ENCODE measurements around the gene HOXA4.

Gene HOXA4

GRCh38 chr7:27173511-27173955 is 43.0 kb upstream of the HOXA4 start:
- peak overlapping the region; percentile 85 for H2AFZ ChIP-seq (ENCODE audit: low read length)
- peaks cover 75 to 99% (median 94%) of the 10 kb centered on the region in 3 experiments for H3K27me3 ChIP-seq (ENCODE audit: control insufficient read depth in 3 of 3, insufficient read depth in 3 of 3, low read depth in 1 of 3, low read length in 3 of 3)
- no peak overlapping the region for H2BK12ac ChIP-seq (ENCODE audit: low read length)
- H3K4me1 ChIP-seq (ENCODE audit: control insufficient read depth in 2 of 2, insufficient read depth in 1 of 2, low read depth in 1 of 2, low read length in 2 of 2): no peaks in the 10 kb centered on the region
- H3K9ac ChIP-seq (ENCODE audit: low read depth, low read length, poor library complexity): no peak overlapping the region
- no peak overlapping the region for H3K18ac ChIP-seq (ENCODE audit: low read length)
- no peak overlapping the region for H3K27ac ChIP-seq (replicated peaks; ENCODE audit: low read length)
- peak overlapping the region; percentile 39 for H2BK5ac ChIP-seq (ENCODE audit: low read length)
- H3K4me3 ChIP-seq (ENCODE audit: low read length in 2 of 2): no peak overlapping the region
- no peak overlapping the region for H2BK15ac ChIP-seq (ENCODE audit: low read length)
- no peak overlapping the region for H4K91ac ChIP-seq (ENCODE audit: low read depth, low read length, poor library complexity)
- H2AK5ac ChIP-seq (ENCODE audit: low read depth, low read length): no peak overlapping the region
- H3K79me1 ChIP-seq (ENCODE audit: low read depth, low read length): no peaks in the 10 kb centered on the region
- no peak overlapping the region for H2BK120ac ChIP-seq (ENCODE audit: low read depth, low read length)
- H4K8ac ChIP-seq (ENCODE audit: low read depth, low read length): no peak overlapping the region
- no peak for DNase-seq (ENCODE audit: low spot score)
- H3K23ac ChIP-seq (ENCODE audit: low read depth, low read length, poor library complexity): peak overlapping the region; percentile 80
- no peaks in the 10 kb centered on the region for H3K36me3 ChIP-seq (replicated peaks in 1 of 2; ENCODE audit: control insufficient read depth in 2 of 2, insufficient read depth in 2 of 2, low read length in 2 of 2)
- H3K4ac ChIP-seq (ENCODE audit: low read length): no peak overlapping the region
- peaks cover 0 to 16% of the 10 kb centered on the region in 2 donors for H3K9me3 ChIP-seq (replicated peaks in 1 of 2; ENCODE audit: control insufficient read depth in 2 of 2, insufficient read depth in 1 of 2, low read depth in 1 of 2, low read length in 2 of 2)
- H3K4me2 ChIP-seq (ENCODE audit: insufficient read depth, low read length, poor library complexity, severe bottlenecking): no peak overlapping the region
- H3K14ac ChIP-seq (ENCODE audit: low read length): no peak overlapping the region
- WGBS, 2 donors (ENCODE audit: extremely low coverage in 2 of 2, insufficient read length in 2 of 2, insufficient replicate concordance in 1 of 2): no CpG with 5 or more reads among the region's 59 CpGs

GRCh38 chr7:27172823-27173510 is 42.4 kb upstream of the HOXA4 start:
- Histone ChIP-seq H3K18ac (ENCODE audit: low read length) (no peak overlapping the region), H2BK120ac (ENCODE audit: low read depth, low read length) (no peak overlapping the region), H3K9ac (ENCODE audit: low read depth, low read length, poor library complexity) (no peak overlapping the region), H3K36me3 (replicated peaks in 1 of 2; ENCODE audit: control insufficient read depth in 2 of 2, insufficient read depth in 2 of 2, low read length in 2 of 2) (no peaks in the 10 kb centered on the region), H4K8ac (ENCODE audit: low read depth, low read length) (no peak overlapping the region), H3K4me1 (ENCODE audit: control insufficient read depth in 2 of 2, insufficient read depth in 1 of 2, low read depth in 1 of 2, low read length in 2 of 2) (no peaks in the 10 kb centered on the region), H3K27me3 (ENCODE audit: control insufficient read depth in 3 of 3, insufficient read depth in 3 of 3, low read depth in 1 of 3, low read length in 3 of 3) (peaks cover 80 to 99% (median 94%) of the 10 kb centered on the region in 3 experiments), H2BK5ac (ENCODE audit: low read length) (no peak overlapping the region), H3K9me3 (replicated peaks in 1 of 2; ENCODE audit: control insufficient read depth in 2 of 2, insufficient read depth in 1 of 2, low read depth in 1 of 2, low read length in 2 of 2) (peaks cover 0 to 16% of the 10 kb centered on the region in 2 donors), H3K4me3 (ENCODE audit: low read length in 2 of 2) (no peak overlapping the region), H2BK12ac (ENCODE audit: low read length) (no peak overlapping the region), H2AFZ (ENCODE audit: low read length) (peak overlapping the region; percentile 85), H3K79me1 (ENCODE audit: low read depth, low read length) (no peaks in the 10 kb centered on the region), H3K4ac (ENCODE audit: low read length) (no peak overlapping the region), H3K4me2 (ENCODE audit: insufficient read depth, low read length, poor library complexity, severe bottlenecking) (peak overlapping the region; percentile 11), H2BK15ac (ENCODE audit: low read length) (no peak overlapping the region), H2AK5ac (ENCODE audit: low read depth, low read length) (no peak overlapping the region), H4K91ac (ENCODE audit: low read depth, low read length, poor library complexity) (no peak overlapping the region), H3K27ac (replicated peaks; ENCODE audit: low read length) (no peak overlapping the region), H3K14ac (ENCODE audit: low read length) (no peak overlapping the region), H3K23ac (ENCODE audit: low read depth, low read length, poor library complexity) (peak overlapping the region; percentile 70)
- no CpG with 5 or more reads among the region's 58 CpGs for whole genome bisulfite sequencing, 2 donors (ENCODE audit: extremely low coverage in 2 of 2, insufficient read length in 2 of 2, insufficient replicate concordance in 1 of 2)
- no peak for DNase-seq (ENCODE audit: low spot score)

DNA sequence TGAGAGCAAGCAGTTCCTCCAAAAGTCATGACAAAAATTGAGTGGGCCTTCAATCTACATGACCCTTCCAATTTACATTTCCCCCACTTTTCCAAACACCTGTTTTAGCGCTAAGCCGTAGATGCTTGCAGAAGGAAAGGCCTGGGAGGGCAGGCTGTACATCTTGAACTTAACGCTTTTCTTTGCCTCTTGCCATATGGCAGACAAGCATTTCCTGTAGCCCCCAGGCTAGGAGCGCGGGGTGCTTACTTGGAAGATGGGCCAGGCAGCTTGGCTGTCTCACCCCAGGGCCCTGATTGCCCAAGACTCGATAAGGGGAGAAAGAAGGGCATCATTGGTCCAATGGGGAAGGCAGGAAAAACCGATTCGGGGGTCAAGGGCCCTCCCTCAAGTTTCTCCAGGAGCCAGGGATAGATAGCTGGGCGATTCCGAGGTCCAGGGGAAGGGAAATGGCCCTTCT is 41.8 kb upstream of the HOXA4 start:
- Histone ChIP-seq H3K4ac (ENCODE audit: low read length) (no peak overlapping the region), H2AK5ac (ENCODE audit: low read depth, low read length) (no peak overlapping the region), H2BK12ac (ENCODE audit: low read length) (no peak overlapping the region), H2BK15ac (ENCODE audit: low read length) (no peak overlapping the region), H3K4me3 (ENCODE audit: low read length in 2 of 2) (no peak overlapping the region), H2AFZ (ENCODE audit: low read length) (no peak overlapping the region), H3K23ac (ENCODE audit: low read depth, low read length, poor library complexity) (no peak overlapping the region), H2BK5ac (ENCODE audit: low read length) (no peak overlapping the region), H2BK120ac (ENCODE audit: low read depth, low read length) (no peak overlapping the region), H3K27ac (replicated peaks; ENCODE audit: low read length) (no peak overlapping the region), H4K91ac (ENCODE audit: low read depth, low read length, poor library complexity) (no peak overlapping the region), H3K14ac (ENCODE audit: low read length) (no peak overlapping the region), H3K27me3 (ENCODE audit: control insufficient read depth in 3 of 3, insufficient read depth in 3 of 3, low read depth in 1 of 3, low read length in 3 of 3) (peaks cover 81 to 99% (median 94%) of the 10 kb centered on the region in 3 experiments), H3K18ac (ENCODE audit: low read length) (no peak overlapping the region), H3K36me3 (replicated peaks in 1 of 2; ENCODE audit: control insufficient read depth in 2 of 2, insufficient read depth in 2 of 2, low read length in 2 of 2) (no peaks in the 10 kb centered on the region), H3K4me2 (ENCODE audit: insufficient read depth, low read length, poor library complexity, severe bottlenecking) (no peak overlapping the region), H3K4me1 (ENCODE audit: control insufficient read depth in 2 of 2, insufficient read depth in 1 of 2, low read depth in 1 of 2, low read length in 2 of 2) (no peaks in the 10 kb centered on the region), H4K8ac (ENCODE audit: low read depth, low read length) (no peak overlapping the region), H3K9me3 (replicated peaks in 1 of 2; ENCODE audit: control insufficient read depth in 2 of 2, insufficient read depth in 1 of 2, low read depth in 1 of 2, low read length in 2 of 2) (peaks cover 0 to 16% of the 10 kb centered on the region in 2 donors), H3K9ac (ENCODE audit: low read depth, low read length, poor library complexity) (no peak overlapping the region), H3K79me1 (ENCODE audit: low read depth, low read length) (no peaks in the 10 kb centered on the region)
- no peak for DNase-seq (ENCODE audit: low spot score)
- WGBS, 2 donors (ENCODE audit: extremely low coverage in 2 of 2, insufficient read length in 2 of 2, insufficient replicate concordance in 1 of 2): no CpG with 5 or more reads among the region's 10 CpGs

GRCh38 chr7:27171637-27172314 is 41.2 kb upstream of the HOXA4 start:
- no peak overlapping the region for H3K14ac ChIP-seq (ENCODE audit: low read length)
- H3K4me3 ChIP-seq (ENCODE audit: low read length in 2 of 2): no peak overlapping the region
- no peak overlapping the region for H2BK5ac ChIP-seq (ENCODE audit: low read length)
- H2BK120ac ChIP-seq (ENCODE audit: low read depth, low read length): no peak overlapping the region
- no peak overlapping the region for H4K91ac ChIP-seq (ENCODE audit: low read depth, low read length, poor library complexity)
- H3K4me2 ChIP-seq (ENCODE audit: insufficient read depth, low read length, poor library complexity, severe bottlenecking): no peak overlapping the region
- H3K23ac ChIP-seq (ENCODE audit: low read depth, low read length, poor library complexity): no peak overlapping the region
- no peak overlapping the region for H2AK5ac ChIP-seq (ENCODE audit: low read depth, low read length)
- H3K9ac ChIP-seq (ENCODE audit: low read depth, low read length, poor library complexity): no peak overlapping the region
- H2AFZ ChIP-seq (ENCODE audit: low read length): no peak overlapping the region
- H3K18ac ChIP-seq (ENCODE audit: low read length): no peak overlapping the region
- H3K4me1 ChIP-seq (ENCODE audit: control insufficient read depth in 2 of 2, insufficient read depth in 1 of 2, low read depth in 1 of 2, low read length in 2 of 2): no peaks in the 10 kb centered on the region
- peaks cover 0 to 16% of the 10 kb centered on the region in 2 donors for H3K9me3 ChIP-seq (replicated peaks in 1 of 2; ENCODE audit: control insufficient read depth in 2 of 2, insufficient read depth in 1 of 2, low read depth in 1 of 2, low read length in 2 of 2)
- no peak overlapping the region for H4K8ac ChIP-seq (ENCODE audit: low read depth, low read length)
- WGBS, 2 donors (ENCODE audit: extremely low coverage in 2 of 2, insufficient read length in 2 of 2, insufficient replicate concordance in 1 of 2): no CpG with 5 or more reads among the region's 30 CpGs
- H2BK15ac ChIP-seq (ENCODE audit: low read length): no peak overlapping the region
- no peak overlapping the region for H3K27ac ChIP-seq (replicated peaks; ENCODE audit: low read length)
- DNase-seq (ENCODE audit: low spot score): no peak
- peaks cover 83 to 99% (median 94%) of the 10 kb centered on the region in 3 experiments for H3K27me3 ChIP-seq (ENCODE audit: control insufficient read depth in 3 of 3, insufficient read depth in 3 of 3, low read depth in 1 of 3, low read length in 3 of 3)
- H3K4ac ChIP-seq (ENCODE audit: low read length): no peak overlapping the region
- no peaks in the 10 kb centered on the region for H3K36me3 ChIP-seq (replicated peaks in 1 of 2; ENCODE audit: control insufficient read depth in 2 of 2, insufficient read depth in 2 of 2, low read length in 2 of 2)
- H3K79me1 ChIP-seq (ENCODE audit: low read depth, low read length): no peaks in the 10 kb centered on the region
- H2BK12ac ChIP-seq (ENCODE audit: low read length): no peak overlapping the region

Measured in neuronal stem cell (in vitro differentiated cells).